Dermis microvascular lymphatic vessel endothelial cell (primary cell): ENCODE measurements around the gene SMTNL2. TPM values are rescaled to one million over a fixed set of nuclear protein-coding genes. Genes with fewer than 3 reads are reported as not detected.
"Not testable (repeated sequence)": the region's sequence is repeated elsewhere in the genome, so short reads cannot be mapped to it uniquely, and the experiment has no call there.

Source experiments
- DNase-seq, 2 donors: peaks; one replicate each; pipeline versions ENCODE4 v3.0.0 to v3.0.0-alpha.2; 2010; ENCODE audit warnings: low read depth in 2 of 2
- total RNA-seq: library from RNA; depleted of rRNA; stranded (reverse); fragments of >200 nt; gene quantifications from 2 replicates; pipeline ENCODE4 v1.2.1, GENCODE V29; 2014

SMTNL2 gene
- total RNA-seq, 1 donor from 2014 or later, result not detected

DNA sequence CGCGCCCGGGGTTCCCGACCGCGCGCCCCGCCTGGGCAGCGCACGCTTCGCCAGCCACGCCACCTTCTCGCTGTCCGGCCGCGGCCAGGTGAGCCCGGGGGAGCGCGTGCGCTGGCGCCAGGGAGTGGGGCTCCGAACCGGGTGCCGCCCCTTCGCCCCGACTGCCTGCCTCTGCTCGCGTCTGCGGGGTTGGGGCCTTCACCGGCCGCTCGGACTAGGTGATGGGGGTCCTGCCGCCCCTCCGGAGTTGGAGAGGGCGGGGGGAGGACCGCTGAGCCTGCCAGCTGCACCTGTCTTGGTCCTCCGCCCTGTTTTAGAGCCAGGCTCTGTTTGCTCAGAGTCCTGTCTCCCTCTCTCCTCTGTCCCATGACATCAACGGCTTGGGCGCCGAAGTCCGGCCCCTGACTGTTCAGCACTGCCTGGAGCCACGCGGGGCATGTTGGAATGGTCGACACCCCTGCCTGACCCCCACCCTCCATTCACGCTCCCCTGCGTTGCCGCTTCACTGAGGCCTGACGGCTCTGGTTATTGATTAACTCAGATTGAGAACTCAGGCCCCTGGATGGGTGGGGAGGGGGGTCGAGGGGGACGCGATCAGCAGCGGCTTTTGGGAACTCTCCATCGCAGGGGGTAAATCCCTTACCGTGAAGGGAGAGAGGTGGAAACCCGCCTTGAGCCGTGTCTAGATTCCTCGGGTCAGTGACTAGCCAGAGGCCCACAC is 748 bp downstream of the SMTNL2 start:
- no peak for DNase-seq

DNA sequence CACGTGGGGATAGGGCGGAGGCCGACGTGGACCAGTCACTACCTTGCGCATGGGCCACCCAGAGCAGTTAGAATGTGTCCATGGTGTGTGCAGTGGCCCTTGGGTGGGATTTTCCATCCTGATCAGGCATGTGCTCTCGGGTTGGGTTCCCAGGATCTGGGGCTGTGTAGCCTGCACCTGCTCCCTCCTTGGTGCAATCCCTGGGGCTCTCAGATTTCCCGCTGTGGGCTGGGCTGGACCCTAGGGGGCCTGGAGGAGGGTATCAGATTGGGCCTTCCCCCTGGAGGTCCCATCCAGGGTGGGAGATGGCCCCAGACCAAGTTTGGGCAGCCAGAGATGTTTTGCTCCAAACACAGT is 1.3 kb downstream of the SMTNL2 start:
- no peak for DNase-seq

DNA sequence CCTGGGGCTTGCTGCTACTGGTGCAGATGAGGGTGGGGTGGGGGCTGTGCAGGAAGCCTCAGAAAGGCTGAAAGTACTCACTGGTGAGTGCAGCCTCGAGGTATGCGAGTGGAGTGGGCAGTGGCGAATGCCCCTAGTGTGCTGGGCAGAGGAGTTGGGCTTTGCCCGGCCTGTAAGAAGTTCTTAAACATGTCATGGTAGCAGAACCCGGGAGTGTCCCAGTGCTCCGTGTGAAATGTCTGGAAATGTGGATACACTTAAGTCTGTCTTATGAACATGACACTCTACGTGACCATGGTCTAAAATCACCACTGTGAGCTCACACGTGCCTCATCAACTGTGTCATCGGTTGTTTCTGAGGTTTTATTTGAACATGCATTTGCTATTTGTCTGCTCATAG is 1.7 kb downstream of the SMTNL2 start:
- no peak for DNase-seq

DNA sequence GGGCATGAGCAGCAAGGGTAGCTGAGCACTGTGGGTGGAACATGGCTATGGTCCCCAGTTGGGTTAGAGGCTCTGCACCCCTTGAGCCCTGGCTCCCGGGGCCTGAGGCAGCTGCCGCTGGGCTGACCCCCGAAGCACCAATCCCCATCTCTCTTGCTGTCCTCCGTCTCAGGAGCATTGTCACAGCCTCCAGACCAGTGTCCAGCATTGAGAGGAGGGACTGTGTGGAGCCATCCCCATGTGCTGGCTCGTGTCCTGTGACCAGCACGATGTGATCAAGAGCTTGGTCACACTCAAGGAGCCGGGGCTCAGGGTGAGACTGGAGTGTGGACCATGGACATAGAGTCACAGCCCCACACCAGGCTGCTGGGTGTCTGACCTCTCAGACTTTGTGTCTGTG is 2.9 kb downstream of the SMTNL2 start:
- DNase-seq, result no peak

DNA sequence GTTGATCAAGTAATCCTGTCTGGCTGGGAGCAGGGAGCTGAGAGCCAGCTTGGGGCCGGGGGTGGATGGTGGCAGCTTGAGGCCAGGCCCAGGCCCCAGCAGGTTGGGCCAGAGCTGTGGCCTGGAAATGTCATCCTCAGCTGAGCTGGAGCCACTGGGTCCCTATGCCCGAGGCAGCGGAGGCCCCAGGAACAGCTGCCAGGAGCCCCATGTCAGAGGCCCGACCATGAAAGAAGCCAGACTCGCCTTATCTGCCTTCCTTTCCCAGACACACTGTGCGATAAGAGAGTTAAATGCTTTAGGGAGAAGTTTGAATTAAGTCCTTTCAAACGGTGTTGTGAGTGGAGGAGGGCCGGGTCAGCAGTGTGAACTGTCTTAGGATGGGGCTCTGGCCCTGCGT is 3.5 kb downstream of the SMTNL2 start:
- no peak for DNase-seq

DNA sequence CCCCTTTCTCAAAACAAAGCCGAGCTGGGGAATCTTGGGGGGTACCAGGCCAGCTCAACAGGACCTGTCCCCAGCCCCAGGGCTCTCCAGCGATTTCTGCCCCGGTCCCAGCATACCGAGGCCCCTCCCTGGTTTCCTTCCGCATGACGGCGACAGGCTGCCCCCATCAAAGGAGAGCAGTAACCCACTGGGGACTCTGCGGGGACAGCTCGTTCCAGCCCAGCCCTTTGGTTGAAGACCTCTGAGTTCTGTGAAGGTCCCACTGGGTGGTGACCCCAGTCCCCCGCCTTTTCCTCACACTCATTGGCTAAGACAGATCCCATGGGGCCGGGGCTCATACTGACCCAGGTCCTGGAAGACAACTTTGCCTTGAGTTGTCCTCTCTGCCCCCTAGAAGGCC is 4.1 kb downstream of the SMTNL2 start:
- DNase-seq, result no peak

DNA sequence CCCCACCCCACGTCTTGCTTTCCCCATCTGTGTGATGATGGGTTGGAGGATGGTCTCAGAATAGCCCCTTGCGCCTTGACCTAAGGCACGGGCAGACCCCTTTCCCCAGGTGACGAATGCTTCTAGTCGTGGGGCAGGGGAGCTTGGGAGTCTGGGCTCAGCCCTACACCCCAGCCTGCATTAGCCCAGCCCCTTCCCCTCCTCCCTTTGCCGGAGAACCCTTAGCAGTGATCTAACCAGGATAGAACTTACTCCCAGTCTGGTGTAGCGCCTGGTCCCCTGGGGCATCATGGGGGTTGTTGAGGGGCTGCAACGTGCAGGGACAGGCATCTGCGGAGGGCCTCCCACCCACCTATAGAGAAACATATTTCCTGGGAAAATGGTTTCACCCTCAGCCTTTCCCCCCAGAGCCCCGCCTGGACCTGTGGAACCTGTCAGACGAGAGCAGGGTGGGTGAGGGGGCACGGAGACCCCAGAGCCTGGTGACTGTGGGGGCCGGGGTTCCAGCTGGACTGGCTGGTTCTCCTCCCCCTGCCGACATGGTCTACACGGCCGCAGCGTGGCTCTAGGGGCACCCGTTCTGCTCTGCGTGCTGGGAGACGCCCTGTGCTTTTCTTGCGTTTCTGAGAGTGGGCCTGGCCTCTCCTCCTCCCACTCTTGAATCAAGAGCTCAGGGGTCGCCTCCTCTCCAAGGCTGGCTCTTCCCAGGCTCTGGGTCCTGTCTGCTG is 4.7 kb downstream of the SMTNL2 start:
- DNase-seq, result no peak

DNA sequence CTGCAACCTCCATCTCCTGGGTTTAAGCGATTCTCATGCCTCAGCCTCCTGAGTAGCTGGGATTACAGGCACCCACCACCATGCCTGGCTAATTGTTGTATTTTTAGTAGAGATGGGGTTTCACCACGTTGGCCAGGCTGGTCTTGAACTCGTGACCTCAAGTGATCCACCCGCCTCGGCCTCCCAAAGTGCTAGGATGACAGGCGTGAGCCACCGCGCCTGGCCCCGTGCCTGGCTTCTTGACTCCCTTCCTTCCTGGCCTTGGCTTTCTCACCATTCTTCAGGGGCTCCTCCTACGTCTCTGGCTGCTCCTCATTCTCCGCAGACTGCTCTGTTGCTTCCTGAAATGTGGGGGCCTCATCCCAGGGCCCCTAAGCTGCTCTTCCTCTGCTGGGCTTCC is 5.7 kb downstream of the SMTNL2 start:
- DNase-seq, result not testable (repeated sequence)

DNA sequence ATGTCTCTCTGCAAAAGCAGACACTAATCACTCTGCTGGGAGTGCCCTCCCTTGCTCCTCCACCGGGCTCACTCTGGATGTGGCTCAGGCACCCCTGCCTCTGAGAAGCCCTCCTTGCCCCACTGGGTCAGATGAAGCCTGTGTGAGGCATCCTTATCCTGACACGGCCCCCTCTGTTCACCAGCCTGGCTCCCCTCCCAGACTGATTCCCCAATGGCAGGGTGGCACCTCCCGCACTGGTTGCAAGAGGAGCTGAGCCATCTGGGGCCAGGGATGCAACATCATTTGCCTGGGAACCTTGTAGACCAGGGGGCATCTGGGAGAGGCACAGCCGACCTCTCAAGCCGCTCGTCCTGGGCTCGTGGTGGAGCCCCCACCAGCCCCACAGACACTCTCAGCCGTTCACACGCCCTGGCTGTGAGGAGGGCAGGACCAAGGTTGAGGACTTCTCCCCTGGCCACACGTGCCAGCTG is 6.7 kb downstream of the SMTNL2 start:
- no peak for DNase-seq

DNA sequence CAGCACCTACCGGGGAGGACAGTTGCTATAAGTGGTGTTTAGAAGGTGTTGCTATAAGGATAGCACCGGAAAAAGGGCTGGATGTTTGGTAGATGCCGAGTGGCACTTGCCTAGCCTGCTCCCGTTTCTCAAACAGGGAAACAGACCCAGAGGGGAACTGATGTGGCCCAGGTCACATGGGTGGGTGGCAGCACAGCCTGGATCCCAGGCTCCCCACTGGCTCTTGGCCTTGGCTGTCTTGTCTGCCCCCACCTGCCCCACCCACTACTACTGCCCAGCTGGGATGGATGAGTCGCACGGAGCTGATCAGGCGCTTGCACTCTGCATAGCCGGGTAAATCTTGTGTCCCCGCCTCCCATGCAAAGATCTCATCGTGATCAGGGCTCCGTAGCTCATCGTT is 7.2 kb downstream of the SMTNL2 start:
- no peak for DNase-seq

DNA sequence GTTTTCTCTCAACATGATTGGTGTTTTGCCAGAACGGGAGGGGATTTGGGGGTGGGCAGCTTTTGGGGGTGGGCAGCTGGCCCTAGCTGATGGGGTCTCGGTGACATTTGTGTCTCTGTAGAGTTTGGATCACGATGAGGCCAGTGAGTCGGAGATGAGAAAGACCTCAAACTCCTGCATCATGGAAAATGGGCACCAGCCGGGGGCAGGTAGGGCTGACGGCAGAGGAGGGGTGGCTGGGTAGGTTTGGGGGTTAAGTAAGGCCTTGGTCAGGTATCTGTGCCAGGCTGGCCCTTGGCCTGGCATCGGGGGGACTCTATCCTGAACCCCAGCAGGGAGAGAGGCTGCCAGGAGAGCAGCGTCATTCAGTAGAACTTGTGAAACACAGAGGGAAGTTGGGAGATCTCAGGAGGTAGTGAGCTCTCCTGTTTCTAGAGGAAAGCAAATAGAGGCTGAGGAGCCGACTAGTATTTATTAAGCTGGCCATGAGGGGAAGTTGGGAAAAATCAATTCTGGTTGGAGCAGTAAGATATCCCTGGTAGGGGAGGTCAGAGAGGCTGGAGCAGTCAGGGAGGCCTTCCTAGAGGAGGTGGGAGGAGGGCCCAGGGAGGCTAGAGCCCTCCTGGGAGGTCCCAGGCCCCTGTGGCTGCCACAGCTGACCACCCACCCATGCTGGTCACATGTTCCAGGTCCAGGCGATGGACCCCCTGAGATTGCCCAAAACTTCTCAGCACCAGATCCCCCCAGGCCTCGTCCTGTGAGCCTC is 8.1 kb downstream of the SMTNL2 start:
- DNase-seq, result no peak

DNA sequence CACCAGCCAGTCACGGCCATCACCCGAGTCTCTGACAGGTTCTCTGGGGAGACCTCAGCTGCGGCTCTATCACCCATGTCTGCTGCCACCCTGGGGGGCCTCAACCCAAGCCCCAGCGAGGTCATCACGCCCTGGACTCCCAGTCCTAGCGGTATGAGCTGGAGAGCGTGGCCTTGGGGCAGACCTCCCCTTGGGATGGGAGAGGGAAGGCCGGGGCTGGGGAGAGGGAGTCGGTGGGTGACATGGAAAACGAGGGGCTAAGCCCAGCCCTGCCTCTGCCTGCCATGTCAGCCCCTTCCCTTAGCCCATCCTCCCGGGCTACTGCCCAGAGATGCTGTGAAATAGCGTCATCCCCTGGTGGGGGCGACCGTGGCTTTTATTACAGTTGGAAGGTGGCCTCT is 8.7 kb downstream of the SMTNL2 start:
- DNase-seq, result no peak

DNA sequence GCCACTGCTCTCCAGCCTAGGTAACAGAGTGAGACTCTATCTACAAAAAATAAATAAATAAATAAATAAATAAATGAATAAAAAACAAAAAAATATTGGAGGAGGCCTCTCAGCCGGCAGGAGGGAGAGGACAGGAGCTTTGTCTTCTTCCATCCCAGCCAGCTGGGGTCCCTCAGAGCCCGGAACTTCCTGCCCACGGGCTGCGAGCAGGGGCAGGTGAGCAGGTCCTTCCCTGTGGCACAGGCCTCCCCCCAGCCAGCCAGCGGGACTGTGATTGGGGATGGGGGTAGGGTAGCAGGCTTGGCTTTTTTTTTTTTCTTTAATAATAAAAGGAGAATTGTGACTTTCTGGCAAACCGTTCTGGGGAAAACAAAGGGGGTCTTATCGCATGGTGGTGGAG is 10.1 kb downstream of the SMTNL2 start:
- no peak for DNase-seq

DNA sequence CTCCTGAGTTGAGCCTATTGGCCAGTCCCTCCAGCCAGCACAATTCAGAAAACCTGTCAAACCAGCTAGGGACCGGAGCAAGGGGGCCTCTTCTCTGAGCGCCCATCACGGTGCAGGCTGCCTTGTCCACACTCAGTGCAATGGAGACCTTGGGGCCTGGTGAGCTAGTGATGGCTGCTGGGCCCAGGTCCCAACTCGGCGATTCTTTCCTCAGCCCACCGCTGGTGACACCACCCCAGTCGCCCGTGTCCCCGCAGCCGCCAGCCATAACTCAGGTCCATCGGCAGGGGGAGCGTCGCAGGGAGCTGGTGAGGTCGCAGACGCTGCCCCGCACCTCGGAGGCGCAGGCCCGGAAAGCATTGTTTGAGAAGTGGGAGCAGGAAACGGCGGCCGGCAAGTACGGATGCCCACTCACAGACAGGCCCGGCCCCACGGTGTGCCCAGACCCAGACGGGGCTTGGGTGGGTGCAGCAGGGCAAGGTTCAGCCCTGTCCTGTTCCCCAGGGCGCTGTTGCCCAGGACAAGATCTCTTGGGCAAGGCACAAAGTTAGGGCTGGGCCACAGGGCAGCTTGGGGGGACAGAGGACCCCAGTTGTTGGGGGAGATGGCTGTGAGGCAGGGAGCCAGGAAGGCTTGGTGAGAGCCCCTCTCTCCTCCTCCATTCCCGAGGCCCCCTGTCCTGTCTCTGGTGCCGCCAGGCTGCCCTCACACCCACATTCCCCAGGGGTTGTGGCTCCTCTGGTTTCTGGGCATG is 10.8 kb downstream of the SMTNL2 start:
- peak in 1 of 2 donors; percentile 26 for DNase-seq

DNA sequence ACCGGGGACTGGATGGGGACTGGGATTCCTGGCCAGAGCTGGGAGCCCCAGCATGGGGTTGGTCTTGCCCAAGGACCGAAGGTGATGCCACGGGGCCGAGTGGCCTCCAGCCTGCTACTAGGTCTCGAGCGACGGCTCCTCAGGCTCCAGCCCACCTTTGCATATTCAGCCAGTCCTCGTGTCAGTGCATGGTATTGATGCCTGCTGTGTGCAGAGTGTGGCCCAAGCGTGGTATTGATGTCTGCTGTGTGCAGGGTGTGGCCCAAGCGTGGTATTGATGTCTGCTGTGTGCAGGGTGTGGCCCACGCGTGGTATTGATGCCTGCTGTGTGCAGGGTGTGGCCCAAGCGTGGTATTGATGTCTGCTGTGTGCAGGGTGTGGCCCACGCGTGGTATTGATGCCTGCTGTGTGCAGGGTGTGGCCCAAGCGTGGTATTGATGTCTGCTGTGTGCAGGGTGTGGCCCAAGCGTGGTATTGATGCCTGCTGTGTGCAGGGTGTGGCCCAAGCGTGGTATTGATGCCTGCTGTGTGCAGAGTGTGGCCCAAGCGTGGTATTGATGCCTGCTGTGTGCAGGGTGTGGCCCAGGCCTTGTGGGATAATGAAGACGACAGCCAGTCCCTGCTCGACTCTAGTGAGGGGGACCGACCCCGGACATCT is 11.5 kb downstream of the SMTNL2 start:
- DNase-seq, result not testable (repeated sequence)

DNA sequence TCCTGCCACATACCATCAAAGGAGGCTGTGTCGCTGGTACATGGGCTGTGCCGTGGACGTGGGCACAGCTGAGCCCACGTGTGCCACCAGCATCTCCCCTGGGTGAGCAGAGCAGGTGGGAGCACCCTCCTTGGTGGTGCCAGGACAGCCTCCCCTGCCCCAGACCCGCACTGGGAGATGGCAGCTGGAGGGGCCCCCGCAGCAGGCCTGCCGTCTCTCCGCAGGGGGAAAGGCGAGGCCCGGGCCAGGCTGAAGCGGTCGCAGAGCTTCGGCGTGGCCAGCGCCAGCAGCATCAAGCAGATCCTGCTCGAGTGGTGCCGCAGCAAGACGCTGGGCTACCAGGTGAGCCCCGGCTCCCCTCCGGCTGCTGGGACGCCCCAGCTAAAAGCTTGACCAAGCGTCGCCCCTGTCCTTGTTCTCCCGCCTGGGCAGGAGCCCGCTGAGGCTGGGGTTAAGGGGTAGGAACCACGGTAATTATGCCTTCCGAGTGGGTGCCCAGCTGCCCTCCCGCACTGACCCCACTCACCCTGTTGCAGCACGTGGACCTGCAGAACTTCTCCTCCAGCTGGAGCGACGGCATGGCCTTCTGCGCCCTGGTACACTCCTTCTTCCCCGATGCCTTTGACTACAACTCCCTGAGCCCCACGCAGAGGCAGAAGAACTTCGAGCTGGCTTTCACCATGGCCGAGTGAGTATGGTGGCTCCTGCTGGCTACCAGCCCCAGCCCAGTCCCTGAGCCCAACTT is 12.5 kb downstream of the SMTNL2 start:
- no peak for DNase-seq

DNA sequence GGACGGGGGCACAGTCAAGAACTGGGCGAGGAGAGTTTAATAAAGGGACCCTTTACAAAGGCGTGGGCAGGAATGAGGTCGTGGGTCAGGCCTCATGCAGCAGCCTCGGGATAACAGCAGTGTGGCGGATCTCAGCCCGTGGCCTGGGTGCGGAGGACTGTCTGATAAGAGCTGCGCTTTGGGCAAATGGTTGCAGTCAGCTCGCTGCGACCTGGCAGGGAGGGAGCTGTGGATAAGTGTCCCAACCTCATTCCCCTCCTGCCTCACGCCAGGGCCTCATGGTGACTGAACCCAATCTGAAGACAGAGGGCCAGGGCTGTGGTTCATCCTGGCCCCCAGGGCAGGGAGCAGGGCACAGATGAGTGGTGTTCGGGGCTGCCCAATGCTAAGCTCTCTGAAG is 13.6 kb downstream of the SMTNL2 start:
- no peak for DNase-seq

DNA sequence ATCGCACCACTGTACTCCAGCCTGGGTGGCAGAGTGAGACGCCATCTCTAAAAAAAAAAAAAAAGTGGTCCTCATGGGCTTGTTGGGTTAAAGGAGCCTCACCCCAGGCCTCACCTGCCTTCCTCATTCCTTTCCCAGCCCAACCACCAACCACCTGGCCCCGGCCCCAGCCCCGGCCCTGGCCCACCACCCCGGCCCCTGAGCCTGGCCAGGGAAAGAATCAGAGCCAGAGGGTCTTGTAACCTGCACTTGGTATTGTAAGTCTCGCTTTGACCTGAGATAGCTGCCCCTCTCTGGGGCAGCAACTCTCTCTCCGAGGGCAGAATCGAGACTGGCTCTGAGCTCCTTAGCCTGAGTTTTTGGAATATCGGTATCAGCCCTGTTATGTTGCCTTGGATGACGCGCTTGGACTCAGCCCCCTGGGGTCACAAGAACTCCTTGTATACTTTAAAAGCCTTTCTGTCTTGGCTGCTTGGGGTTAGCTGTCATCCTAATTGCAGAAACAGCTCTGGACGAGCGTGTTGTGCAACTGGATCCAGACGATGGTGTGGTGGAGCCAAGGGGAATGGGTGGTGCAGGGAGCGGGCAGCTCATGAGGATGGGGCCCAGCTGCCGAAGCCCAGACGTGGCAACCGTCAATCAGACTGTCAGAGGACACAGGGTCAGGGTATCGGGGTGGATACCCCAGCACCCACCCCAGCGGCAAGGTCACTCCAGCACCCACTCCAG is 14.6 kb downstream of the SMTNL2 start:
- DNase-seq, result no peak

DNA sequence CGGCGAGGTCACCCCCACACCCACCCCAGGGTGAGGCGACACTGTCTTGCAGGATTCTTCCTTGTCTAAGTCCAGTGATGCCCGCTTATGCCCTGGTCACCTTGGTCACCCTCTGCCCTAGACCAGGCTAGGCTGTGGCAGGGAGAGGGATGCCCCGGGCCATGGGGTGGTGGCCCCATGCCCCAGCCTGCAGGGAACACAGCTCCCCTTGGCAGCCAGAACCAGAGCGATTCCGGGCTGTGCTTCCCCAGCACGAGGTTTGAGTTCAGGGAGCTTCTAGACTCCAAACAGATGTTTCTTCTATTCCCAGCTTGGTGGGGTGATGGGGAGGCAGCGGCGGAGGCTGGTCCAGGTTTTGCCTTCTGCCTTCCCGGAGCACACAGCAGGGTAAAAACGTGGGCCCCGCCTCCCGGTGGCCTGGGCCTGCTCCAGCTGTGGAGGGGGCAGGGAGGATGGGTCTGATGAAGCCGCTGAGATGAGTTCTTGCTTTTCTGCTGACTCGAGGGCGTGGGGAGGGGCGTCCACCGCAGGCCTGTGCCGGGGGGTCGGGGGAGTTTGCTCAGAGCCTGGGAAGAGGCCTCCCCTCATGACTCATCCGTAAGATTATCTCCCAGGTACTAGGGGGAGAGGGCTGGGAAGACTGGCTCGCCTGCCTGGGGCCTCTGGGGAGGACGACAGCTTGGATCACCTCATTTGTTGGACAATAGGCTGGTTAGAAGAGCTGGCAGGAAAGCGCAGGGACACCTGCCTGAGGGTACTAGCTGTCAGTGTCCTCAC is 15.4 kb downstream of the SMTNL2 start:
- DNase-seq, result no peak
